NCI-H82 (cell line): ENCODE data around the gene KNL1.
A peak's percentile ranks its signal among the peaks of the same experiment; 100 is the strongest.
"Not testable (repeated sequence)": the region's sequence is repeated elsewhere in the genome, so short reads cannot be mapped to it uniquely, and the experiment has no call there.

Source experiments
- DNase-seq: peaks from one replicate; lab custom pipeline; 2025; lab: John Stamatoyannopoulos, UW

The KNL1 gene

GRCh38 chr15:40676906-40677305 is 82.9 kb downstream of the KNL1 start:
- DNase-seq: not testable (repeated sequence)

GRCh38 chr15:40680151-40680550 is 86.1 kb downstream of the KNL1 start:
- DNase-seq: no peak

- DNase-seq: not testable (repeated sequence)
These were observed 86.9 kb downstream of the KNL1 start for GRCh38 chr15:40680959-40681358.

GRCh38 chr15:40684381-40684780 is 90.3 kb downstream of the KNL1 start:
- no peak for DNase-seq

GRCh38 chr15:40685376-40685775 is 91.3 kb downstream of the KNL1 start:
- no peak for DNase-seq

DNA sequence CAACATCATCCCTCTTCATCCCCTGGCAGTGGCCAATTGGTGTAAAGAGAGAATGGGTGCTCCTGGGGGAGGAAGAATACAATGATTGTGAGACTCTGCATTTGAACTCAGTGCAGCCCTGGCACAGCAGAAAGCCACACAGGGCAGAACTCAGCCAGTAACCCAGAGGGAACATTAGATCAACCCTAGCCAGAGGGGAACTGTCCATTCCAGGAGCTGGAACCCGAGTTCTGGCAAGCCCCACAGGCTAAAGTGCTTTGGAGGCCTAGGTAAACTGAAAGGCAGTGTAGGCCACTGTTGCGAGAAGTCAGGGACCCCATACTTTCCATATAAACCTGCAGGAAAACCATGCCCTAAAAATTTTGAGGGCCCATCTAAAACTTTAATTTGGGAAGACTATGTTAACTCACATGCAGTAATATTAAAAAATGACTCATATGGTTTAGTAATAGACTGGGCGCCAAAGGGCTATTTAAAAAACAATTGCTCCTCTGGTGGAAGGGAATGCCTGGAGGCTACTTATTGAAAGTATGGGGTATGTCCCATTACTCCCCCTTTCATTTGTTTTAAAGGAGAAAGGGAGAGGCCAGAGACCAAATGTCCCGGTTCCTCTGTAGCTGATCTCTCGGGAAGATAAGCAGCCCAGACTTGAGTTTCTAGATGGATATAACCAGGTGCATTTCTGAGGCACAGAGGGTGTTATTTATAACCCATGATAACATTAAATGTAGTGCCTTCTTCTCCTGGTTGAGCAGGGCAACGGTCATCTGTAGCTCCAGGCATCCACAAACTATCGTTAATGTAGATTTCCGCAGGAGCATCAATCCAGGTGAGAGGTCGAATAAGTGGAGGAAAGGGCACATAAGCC is 95.1 kb downstream of the KNL1 start:
- DNase-seq: no peak

- DNase-seq: no peak
These were observed 97.7 kb downstream of the KNL1 start for GRCh38 chr15:40691737-40692136.

GRCh38 chr15:40693904-40694687 is 100.0 kb downstream of the KNL1 start:
- no peak for DNase-seq

DNA sequence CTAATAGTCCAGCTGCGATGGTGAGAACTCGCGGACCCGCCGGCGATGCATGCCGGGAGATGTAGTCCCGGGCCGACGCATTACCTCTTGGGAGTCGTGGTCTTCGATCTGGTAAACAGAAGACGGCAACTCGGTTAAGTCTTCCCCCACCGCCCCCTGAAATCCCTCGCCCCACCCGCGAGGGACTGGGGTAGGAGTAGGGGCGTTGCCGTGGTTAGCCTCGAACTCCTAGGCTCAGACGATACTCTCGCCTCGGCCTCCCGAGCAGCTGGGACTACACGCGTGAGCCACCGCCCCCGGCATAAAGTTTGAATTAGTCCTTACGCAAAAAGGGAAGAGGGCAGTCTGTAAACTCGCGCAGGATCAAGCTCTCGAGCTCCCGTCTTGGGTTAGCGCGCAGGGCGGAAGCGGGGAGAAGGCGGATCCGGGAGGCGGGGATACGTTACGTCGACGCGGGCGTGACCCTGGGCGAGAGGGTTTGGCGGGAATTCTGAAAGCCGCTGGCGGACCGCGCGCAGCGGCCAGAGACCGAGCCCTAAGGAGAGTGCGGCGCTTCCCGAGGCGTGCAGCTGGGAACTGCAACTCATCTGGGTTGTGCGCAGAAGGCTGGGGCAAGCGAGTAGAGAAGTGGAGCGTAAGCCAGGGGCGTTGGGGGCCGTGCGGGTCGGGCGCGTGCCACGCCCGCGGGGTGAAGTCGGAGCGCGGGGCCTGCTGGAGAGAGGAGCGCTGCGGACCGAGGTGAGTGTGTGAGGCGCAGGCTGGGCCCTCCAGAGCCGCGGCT is 100.8 kb downstream of the KNL1 start, which contains the start of gene RAD51:
Gene RAD51, plus strand, starts transcription at position 487 of the 781 bp plus-strand sequence. CDS start 3,585 bp downstream, outside the sequence.
- peak; percentile 96 for DNase-seq

DNA sequence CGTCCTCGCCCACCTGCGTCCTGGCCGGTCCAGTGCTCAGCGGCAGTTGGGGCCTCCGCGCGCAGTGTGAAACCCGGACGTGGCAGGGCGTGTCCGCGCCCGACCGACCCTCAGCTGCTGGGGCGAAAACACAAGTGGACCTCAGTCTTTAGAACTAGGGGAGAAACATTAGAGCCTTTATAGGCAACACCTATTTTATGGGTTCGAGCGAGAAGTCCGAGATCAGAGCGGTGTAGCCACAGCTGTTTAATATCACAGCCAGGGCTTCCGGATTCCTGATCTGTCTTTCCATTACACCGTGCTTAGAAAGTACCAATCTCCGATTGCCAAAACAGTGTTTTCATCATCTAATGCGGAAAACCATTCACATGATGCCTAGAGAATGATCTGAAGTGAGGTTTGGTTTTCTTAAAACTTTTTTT is 101.4 kb downstream of the KNL1 start:
- no peak for DNase-seq

- no peak for DNase-seq
These were observed 102.2 kb downstream of the KNL1 start for GRCh38 chr15:40696228-40696627.

DNA sequence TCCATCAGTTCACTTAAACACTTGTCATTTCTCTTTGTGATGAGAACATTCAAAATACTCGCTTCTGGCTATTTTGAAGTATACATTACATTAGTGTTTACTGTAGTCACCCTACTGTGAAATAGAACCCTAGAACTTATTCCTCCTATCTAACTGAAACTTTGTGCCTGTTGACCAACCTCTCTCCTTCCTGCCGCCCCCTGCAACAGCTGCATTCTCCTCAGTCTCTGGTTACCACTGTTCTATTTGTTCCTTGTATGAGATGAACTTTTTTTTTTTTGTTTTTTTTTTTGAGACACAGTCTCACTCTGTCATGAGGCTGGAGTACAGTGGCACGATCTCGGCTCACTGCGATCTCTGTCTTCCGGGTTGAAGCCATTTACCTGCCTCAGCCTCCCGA is 103.9 kb downstream of the KNL1 start:
- no peak for DNase-seq

DNA sequence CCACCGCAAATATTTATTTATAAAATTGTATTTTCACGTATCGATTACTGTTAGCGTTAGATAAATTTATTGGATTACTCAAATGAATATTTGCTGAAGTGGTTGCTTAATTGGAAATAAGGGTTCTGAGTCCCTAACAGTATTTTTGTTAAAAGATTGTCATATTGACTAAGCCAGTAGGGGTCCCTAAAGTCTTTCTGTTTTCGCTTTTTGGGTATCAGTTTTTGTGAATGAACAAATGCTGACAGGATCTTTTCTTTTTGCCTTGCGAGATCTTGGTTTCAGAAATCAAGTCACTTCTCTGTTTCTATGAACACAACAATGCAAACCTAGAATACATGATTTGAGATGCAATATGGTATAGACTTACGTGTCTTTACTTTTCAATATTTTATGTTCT is 108.0 kb downstream of the KNL1 start:
- DNase-seq: no peak

DNA sequence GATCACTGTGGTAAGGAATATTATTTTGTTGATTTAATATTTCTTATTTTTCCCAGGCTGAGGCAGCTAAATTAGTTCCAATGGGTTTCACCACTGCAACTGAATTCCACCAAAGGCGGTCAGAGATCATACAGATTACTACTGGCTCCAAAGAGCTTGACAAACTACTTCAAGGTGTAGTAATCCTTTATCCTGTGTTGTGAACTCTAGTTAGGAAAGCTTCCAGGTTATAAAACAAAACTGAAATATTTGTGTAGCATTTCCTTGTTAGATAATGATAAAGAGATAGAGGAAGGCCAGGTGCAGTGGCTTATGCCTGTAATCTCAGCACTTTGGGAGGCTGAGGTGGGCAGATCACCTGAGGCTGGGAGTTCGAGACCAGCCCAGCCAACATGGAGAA is 112.1 kb downstream of the KNL1 start:
- DNase-seq: no peak
